CMK (cell line): ENCODE data around the gene NFIC.
"Not testable (repeated sequence)": the region's sequence is repeated elsewhere in the genome, so short reads cannot be mapped to it uniquely, and the experiment has no call there.

Source experiments
- DNase-seq: peaks from one replicate; pipeline ENCODE4 v3.0.0-alpha.2; 2010; ENCODE audit warnings: low read depth

Gene NFIC

DNA sequence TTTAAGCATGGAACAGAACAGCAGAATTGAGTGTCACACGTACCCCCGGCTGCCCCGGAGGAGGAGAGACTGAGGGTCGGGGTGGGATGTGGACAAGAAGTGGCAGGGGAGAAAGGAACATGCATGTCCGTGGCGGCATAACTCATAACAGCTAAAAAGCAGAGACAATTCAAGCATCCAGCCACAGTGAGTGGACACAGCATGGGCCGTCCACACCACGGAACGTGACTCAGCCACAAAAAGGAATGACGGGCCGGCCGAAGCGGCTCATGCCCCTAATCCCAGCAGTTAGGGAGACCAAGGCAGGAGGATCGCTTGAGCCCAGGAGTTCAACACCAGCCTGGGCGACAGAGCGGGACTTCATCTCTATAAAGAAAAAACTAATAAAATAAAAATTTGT is 126.5 kb downstream of the NFIC start:
- DNase-seq: no peak

DNA sequence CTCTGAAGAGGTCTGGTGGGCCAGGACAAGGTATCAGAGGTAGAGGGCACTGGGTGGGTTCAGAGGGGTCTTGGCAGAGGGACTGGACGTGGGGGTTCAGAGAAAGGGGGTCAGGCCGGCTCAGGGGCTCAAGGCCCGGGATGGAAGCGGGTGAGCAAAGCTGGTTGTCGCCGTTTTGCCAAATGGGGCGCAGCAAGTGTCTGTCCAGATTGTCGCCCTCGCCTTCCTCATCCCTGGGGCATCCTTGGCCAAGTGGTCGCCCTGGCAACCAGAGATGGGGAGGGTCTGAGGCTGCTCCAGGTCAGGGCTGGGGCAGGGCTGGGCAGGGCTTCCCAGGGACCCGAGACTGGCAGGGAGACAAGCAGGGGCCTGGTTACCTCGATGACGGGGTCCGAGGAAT is 127.3 kb downstream of the NFIC start:
- no peak for DNase-seq

DNA sequence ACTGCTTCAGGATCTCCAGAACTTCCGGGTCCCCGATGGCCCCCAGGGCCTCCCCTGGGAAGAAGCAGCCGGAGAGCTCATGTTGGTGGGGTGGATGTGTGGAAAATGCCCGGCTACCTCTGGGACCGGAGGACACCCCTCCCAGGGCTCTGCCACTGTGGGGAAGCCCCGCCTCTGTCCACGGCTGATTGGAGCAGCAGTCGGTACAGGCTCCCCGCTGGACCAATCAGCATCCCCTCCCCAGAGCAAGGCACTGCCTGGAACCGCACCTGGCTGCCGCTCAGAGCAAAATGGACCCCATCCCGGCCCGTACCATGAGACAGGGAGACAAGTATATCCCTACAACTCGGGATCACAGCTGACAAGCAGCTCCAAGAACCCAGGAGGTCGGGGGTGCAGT is 127.7 kb downstream of the NFIC start:
- DNase-seq: no peak

DNA sequence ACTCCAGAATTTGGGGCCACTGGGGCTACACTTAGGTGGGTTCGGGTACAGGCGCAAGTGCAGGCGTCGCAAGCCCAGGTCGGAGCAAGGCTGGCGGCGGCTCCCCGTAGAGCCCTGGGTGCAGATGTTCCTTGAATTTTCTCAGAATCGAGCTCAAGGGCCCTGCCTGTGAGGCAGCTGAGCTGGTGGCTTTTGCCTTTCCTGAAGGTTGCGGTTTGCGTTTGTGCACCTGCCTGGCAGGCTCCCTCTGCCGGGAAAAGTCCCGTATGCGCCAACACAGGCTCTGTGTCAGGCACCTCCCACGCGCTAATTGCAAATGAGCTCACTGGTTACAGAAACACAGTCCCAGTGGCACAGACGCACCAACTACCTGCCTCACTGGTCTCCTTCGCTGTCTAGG is 128.2 kb downstream of the NFIC start:
- no peak for DNase-seq

DNA sequence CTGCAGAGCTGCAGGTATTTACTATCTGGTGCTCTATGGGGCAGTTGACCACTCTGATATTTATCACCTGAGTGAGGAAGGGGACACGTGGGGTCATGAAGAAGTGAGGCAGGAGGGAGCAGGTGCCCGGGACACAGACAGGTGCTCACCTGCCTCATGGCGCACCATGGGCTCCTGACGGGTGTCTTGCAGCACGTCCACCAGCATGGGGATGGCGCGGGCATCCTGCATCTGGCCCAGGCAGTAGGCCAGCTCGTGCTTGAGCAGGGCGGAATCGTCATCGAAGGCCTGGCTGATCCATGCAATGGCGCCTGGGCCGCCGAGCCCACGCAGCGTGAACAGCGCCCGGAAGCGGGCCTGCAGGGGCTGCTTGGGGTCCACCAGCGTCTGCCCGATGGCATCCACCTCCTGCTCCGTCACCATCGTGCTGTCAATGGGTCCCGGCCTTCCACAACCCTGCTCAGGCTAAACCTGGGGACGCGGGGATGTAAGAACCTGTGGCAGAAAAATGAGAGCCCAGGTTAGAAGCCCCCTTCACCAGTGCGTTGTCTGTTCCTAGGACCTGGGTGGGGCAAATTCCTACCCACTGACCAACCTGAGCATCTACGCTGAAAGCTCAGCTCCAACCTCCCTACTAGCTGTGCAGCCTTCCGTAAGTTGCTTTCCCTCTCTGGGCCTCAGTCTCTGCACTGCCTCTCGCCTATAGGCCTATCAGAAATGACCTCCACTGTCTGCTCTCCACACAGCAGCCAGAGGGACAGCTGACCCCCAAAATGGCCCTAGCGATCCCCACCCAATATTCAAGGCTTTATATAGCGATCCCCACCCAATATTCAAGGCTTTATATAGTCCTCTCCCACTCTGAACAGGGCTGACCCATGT is 130.2 kb downstream of the NFIC start:
- DNase-seq: no peak

DNA sequence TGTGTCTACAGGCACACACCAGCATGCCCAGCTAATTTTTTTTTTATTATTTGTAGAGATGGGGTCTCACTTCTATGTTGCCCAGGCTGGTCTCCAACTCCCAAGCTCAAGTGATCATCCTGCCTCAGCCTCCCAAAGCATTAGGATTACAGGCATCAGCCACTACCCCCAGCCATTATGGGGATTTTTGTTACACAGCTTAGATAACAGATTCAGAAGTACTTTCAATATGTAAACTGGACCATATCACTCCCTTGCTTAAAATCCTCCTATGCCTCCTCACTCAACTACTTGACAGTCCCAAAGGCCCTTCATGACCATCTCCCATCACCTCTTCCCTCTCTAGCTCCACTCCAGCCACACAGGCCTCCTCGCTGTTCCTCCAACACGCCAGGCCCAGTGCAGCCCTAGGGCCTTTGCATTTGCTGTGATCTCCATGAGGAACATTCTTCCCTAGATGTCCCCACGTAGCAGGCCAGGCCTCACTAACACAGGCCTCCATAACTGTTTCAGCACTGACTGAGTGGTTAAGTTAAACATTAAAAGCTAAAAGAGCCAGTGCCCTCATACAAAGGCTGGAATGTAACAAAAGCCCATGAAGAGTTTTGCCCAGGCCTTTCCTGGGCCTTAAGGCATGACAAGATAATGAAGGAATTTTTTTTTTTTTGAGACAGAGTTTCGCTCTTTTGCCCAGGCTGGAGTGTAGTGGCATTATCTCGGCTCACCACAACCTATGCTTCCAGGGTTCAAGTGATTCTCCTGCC is 131.6 kb downstream of the NFIC start:
- no peak for DNase-seq

DNA sequence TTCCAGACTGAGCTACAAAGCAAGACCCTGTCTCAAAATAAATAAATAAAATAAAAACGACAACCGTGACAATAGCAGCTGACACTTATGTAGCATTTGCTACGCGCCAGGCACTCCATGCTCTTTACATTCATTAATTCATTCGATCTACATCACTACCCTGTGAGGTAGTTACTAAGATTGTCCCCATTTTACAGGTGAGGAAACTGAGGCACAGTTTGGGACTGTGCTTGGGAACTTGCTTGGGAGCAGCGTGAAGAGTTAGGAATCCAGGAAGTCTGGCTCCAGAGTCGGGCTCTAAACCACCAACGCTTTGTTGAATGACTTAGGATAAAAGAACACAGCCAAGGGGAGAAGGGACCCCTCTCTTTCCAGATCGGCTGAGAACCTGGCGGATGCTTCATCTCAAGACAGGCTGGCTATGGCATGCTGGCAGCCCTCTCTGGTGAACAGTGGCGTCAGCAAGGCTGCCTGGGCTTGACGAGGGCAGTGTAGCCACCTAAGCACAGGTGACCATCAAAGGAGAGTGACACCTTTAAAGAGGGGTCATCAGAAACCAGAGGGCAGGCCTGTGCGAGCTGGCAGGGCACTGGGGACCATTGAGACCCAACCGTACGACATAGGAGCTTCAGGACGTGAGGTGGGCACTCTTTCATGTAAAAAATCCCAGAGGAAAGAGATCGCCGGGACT is 133.5 kb downstream of the NFIC start:
- DNase-seq: no peak

DNA sequence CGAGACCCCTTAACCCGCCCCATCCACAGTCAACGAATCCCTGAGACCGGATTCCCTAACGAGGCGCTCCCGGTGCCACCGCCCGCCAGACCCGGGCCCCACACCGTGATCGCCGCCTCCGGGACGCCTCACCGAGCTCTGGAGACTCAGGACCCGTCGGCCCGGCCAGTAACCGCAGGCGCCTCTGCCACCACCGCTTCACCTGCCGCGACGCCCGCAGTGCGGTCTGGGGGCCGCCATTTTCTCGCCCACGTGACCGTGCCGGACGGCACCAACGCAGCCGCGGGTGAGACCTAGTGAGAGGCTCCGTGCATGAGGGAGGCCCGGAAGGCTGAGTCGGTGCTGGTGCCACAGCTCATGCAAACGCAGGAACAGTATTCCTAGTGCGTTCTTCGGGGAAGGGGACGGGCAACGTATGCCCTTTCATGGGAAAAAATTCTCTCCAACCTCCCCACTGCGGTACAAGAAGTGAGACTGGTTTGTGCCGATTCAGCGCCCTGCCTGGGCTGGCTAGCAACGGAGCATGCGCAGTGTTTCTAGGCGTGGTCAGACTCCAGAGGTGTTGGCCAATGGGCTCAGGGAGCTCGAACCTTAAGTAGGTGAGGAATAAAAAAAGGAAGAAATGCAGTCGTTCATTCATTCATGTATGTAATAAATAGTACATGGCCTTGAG is 134.2 kb downstream of the NFIC start, which contains the start of gene DOHH:
Gene DOHH, minus strand, starts transcription at position 246 of the 673 bp plus-strand sequence. CDS start 3,860 bp downstream, outside the sequence.
- DNase-seq: peak; percentile 97

DNA sequence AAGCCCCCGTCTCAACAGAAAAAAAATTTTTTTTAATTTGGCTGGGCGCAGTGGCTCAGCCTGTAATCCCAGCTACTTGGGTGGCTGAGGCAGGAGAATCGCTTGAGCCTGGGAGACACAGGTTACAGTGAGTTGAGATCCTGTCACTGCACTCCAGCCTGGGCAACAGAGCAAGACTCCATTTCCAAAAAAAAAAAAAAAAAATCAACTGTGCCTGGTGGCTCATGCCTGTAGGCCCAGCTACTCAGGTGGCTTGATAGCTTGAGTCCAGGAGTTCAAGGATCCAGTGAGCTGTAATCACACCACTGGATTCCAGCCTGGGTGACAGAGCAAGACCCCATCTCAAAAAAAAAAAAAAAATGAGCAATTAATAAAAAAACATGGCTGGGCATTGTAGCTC is 135.4 kb downstream of the NFIC start:
- DNase-seq: no peak

DNA sequence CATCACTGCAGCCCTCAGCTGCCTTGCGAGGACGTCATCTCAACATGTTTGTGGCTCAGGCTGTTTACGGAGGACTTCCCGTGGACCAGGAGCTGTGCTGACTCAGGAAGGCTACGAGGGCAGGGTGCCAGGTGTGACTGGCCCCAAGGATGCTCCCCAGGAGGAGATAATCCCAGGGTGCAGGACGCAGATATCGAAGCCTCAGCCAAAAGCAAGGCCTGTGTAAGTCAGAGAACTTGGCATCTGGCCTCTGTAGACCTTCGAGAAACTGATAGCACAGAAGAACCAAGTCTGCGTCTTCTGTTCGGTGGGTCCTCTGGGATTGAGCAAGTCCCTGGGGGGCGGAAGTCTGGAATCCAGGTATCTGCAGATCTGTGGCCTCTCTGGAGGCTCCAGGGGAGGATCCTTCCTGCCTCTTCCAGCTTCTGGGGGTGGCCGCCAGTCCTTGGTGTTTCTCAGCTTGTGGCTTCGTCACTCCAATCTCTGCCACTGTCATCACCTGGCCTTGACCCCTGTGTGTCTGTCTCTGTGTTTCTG is 136.7 kb downstream of the NFIC start:
- DNase-seq: no peak

DNA sequence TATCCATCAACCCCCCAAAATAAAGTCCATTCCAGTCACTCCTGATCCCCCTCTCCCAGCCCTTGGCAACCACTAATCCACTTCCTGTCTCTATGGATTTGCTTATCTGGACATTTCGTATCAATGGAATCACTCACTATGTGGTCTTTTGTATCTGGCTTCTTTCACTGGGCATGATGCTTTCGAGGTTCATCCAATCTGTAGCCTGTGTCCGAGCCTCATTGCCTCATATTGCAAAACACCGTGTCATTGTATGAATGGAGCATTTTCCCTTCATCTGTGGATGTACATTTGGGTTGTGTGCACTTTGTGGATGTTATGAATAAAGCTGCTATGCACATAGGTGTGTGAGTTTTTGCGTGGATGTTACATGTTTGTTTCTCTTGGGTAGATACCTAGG is 138.4 kb downstream of the NFIC start:
- no peak for DNase-seq

DNA sequence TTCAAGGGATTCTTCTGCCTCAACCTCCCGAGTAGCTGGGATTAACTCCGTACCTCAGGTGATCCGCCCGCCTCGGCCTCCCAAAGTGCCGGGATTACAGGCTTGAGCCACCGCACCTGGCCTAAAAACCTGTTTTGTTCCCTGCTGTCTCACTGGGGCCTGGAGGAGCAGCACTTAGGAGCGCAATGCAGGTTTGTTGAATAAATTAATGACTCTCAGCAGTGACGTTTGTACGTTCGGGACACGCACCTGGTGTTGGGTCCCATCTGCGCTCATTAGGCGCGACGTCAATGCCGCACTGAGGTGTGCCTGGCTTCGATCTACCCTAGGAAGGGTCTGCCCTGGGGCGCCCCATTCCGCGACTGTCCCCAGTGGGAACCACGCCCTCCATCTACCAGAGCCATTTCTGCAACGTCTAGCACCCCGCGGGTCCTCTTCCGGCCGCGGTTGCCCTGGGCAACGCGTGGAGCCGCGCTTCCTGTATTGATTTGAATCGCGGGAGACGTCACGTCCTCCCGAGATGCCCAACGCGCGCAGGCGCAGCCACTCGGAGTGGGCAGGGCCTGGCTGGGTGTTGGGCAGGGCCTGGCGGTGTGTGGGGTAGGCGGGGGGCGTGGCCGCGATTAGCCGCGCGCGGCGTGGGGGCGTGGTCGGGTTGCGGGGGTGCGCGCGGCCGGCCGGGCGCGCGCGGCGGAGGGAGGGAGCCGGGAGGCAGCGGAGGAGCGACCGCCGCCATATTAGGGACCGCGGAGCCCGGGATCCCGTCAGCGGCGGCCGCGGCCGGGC is 139.4 kb downstream of the NFIC start, which contains the start of gene FZR1:
Gene FZR1, plus strand, starts transcription at position 714 of the 786 bp plus-strand sequence. CDS start 16,679 bp downstream, outside the sequence.
- peak; percentile 96 for DNase-seq

DNA sequence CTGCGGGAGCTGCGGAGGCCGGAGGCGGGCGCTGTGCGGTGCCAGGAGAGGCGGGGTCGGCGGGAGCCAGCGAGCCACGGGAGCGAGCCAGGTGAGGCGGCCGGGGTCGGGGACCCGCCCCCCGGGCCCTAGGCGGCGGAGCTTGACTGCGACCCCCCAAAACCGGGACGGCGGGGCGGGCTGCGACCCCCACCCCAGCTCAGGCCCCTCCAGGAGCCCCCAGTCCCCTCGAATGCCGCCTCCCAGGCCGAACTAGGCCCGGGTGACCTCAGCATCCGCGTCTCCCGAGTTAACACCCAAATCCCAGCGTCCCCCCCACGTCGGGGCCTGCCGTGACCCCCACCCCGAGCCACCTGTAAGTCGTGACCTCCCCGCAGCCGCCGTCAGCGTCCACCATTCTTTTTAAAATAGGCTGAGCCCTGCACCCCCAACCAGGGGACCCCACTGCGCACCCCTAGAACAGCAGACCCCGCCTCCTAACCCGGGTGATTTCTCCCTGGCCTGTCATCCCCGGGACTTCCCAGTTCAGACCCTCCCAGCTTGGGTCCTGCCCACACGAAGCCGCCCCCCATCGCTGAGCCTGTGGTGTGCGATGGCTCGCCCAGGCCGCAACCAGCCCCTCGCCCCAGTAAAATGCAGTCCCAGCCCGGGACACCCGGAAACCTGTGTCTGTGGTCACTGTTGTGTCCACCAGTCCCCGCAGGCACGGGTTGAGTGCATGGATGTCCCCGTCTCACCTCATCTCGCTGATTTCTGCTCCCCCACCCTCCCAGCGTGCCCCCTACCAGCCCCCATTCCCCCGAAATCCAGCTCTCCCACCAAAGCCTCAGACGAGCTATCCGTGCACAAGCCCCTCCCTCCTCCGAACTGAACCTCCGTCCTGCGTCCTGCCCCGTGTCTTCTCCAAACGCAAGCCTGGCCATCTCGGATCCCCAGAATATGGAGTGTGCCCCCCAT is 140.3 kb downstream of the NFIC start:
- DNase-seq: no peak

DNA sequence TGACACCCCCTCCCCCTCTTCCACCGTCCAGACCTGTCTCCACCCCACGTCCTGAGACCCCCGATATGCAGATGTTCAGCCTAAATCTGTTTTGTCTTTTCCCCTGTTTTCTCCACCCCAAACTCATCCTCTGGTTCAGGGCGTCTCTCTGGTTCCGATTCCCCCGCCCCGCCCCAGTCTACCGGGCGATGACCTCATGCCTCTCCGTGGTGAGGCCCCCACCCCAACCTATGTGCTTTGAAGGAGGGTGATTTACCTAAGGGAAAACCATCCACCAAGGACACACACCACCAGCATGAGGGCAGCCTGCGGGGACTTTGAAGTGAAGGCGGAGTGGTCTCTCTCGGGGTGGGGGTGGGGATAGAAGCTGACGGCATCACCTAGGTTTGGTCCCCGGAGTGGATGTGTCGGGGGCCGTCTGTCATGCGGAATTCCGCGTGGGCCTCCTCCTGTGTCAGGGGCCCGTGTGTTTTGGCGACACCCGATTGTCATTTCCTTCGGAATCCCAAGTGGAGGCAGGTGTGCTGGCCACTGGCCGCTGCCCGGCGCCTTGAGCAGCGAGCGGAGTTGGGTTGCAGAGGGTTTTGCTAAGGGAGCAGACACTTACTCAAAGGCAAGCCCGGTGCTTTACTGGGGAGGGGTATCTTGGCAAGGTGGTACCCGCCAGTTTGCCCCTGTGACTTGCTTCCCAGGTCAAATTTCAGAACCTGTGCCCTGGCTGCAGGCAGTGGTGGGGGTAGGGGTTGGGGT is 141.2 kb downstream of the NFIC start:
- no peak for DNase-seq

DNA sequence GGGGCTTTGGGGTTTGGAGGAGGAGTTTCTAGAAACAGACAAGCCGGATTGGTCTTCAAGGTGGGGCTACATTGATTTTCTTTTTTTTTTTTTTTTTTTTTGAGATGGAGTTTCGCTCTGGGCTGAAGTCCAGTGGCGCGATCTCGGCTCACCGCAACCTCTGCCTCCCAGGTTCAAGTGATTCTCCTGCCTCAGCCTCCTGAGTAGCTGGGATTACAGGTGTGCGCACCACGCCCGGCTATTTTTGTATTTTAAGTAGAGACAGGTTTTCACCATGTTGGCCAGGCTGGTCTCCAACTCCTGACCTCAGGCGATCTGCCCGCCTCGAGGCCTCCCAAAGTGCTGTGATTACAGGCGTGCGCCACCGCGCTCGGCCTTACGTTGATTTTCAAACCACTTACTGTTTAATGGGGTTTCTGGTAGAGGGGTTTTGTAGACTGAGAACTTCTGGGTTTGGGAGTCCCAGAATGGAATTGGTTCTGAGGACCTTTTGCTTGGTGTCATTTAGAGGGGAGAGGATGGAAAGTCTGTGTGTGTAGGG is 141.8 kb downstream of the NFIC start:
- not testable (repeated sequence) for DNase-seq

DNA sequence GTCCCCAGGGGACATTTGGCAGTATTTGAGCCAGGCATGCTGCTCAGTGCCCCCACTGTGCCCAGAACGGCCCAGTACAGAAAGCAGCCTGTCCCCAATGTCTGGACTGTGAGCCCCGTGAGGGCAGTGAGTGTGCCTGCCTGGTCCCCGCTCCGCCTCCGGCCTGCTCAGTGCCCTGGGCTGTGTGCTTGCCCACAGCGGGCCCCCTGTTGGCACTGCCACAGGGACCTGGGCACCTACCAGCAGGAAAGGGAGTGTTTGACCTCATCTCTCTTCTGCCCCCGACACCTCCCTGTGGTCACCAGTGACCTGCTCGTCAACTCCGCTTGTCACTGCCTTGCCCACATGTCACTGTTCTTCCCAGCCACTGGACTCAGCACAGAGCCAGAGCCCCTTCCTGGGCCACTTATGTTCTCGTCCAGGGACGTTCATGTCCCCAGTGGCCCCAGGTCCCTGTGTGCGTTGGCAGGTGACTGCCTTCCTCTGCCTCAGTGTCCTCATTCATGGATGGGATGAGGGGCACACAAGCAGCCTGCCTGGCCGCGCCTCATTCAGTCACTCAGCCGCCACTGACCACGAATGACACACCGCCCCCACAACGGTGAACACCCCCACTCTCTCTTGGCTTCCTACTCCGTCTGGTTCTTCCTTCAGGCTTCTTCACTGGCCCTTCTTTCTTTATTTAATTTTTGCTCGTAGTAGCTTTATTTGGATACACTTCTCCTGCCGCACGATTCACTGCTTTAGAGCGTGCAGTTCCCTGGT is 142.6 kb downstream of the NFIC start:
- no peak for DNase-seq

DNA sequence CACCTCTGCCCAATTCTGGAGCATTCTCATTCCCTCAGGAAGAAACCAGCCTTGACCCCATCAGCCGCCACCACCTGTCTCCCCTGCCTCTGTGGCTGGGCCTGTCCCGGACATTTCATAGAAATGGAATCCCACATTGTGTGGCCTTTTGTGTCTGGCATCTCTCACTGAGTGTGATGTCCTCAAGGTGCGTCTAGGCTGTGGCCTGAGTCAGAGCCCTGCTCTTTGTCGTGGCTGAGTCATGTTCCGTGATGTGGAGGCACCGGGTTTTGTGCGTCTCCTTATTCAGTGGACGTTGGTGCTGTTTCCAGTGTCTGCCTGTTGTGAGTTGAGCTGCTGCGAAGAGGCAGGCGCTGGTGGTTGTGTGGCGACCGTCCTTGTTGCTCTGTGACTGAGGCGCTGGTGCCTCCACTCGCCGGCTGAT is 143.2 kb downstream of the NFIC start:
- DNase-seq: no peak

DNA sequence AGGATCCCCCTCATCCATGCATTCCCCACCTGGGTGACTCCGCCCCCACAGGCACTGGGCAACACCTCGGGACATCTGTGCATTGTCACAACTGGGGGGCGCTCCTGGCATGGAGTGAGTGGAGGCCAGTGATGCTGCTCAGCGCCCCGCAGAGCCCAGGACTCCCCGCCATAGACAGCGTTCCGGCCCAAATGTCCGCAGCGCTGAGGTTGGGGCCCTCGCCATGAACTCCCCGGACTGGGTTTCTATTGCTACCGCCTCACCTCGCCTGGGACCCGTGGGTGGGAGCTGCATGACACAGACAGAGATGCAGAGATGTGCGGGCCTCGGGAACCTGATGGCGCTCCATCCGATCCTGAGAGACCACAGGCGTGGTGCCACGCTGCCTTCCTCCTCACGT is 144.3 kb downstream of the NFIC start:
- no peak for DNase-seq
